OCI-LY7 (cell line): Measurements from ENCODE around the gene CFAP100. TPM values are rescaled to one million over a fixed set of nuclear protein-coding genes. Genes with fewer than 3 reads are reported as not detected.

Experiments used
- BruUV-seq: library from RNA; stranded (reverse); fragments of 400-500 nt; replicated peaks from 2 replicates; lab custom pipeline; 2021; lab: Mats Ljungman, UMichigan
- CTCF ChIA-PET: fragments of 300-600 bp; sonication (Branson Sonifier 250); formaldehyde crosslinking; loops from one replicate; lab custom pipeline; 2022; ENCODE audit warnings: antibody characterized with exemption; ENCODE audit not compliant: unreplicated experiment; lab: Charles Lee
- POLR2A ChIA-PET: fragments of 300-600 bp; sonication (Branson Sonifier 250); formaldehyde crosslinking; loops from one replicate; lab custom pipeline; 2022; ENCODE audit warnings: antibody characterized with exemption; lab: Charles Lee
- DNase-seq: peaks from one replicate; pipeline ENCODE4 v3.0.0-alpha.2; 2015; ENCODE audit warnings: low spot score
- H2AFZ ChIP-seq: fragments of 200-600 bp; sonication (generic), shearing (Covaris generic); 2 replicates; pipeline ENCODE4 v1.6.1; 2014; ENCODE audit warnings: mild to moderate bottlenecking, antibody characterized with exemption, low read length, moderate library complexity
- H3K27ac ChIP-seq: fragments of 200-600 bp; sonication (generic); 2 replicates; pipeline ENCODE4 v1.5.1; 2014; ENCODE audit warnings: mixed run types, low read depth, mild to moderate bottlenecking, moderate library complexity, low read length, inconsistent platforms; ENCODE audit not compliant: poor library complexity, severe bottlenecking
- H3K36me3 ChIP-seq: fragments of 200-600 bp; sonication (generic); 2 replicates; pipeline ENCODE4 v1.6.1; 2014; ENCODE audit warnings: mild to moderate bottlenecking, antibody characterized with exemption, low read length, moderate library complexity, mixed read lengths; ENCODE audit not compliant: insufficient read depth
- H3K4me1 ChIP-seq: fragments of 200-600 bp; sonication (generic); 2 replicates; pipeline ENCODE4 v1.5.1; 2014; ENCODE audit warnings: mild to moderate bottlenecking, low read length; ENCODE audit not compliant: insufficient read depth, poor library complexity, severe bottlenecking
- H3K4me2 ChIP-seq: fragments of 200-600 bp; sonication (generic); 2 replicates; pipeline ENCODE4 v1.6.1; 2014; ENCODE audit warnings: mild to moderate bottlenecking, low read length
- H3K4me3 ChIP-seq: fragments of 200-600 bp; sonication (generic); 2 replicates; pipeline ENCODE4 v1.5.1; 2014; ENCODE audit warnings: mild to moderate bottlenecking, low read depth, low read length; ENCODE audit not compliant: poor library complexity, severe bottlenecking
- H3K79me2 ChIP-seq: fragments of 200-600 bp; sonication (generic); 2 replicates; pipeline ENCODE4 v1.6.1; 2016; ENCODE audit warnings: low read depth, mild to moderate bottlenecking, low read length, moderate library complexity, mixed read lengths; ENCODE audit not compliant: insufficient read depth
- H3K9me2 ChIP-seq: fragments of 200-600 bp; sonication (generic); 2 replicates; pipeline ENCODE4 v1.6.1; 2016; ENCODE audit warnings: mild to moderate bottlenecking, low read length, mixed read lengths; ENCODE audit not compliant: insufficient read depth
- H3K9me3 ChIP-seq: fragments of 200-600 bp; sonication (generic); 2 replicates; pipeline ENCODE4 v1.6.1; 2014; ENCODE audit warnings: mild to moderate bottlenecking, mixed run types, low read length, mixed read lengths
- H4K20me1 ChIP-seq: fragments of 200-600 bp; sonication (generic); 2 replicates; pipeline ENCODE4 v1.6.1; 2014; ENCODE audit warnings: mild to moderate bottlenecking, antibody characterized with exemption, low read length, moderate library complexity, mixed read lengths; ENCODE audit not compliant: insufficient read depth
- CTCF ChIP-seq: fragments of 200-600 bp; sonication (generic); conservative IDR thresholded peaks from 2 replicates; pipeline ENCODE4 v1.5.1; 2014; ENCODE audit warnings: mild to moderate bottlenecking, antibody characterized with exemption, low read length, moderate library complexity, mixed read lengths
- EZH2phosphoT487 ChIP-seq: fragments of 200-600 bp; sonication (generic); IDR thresholded peaks from 2 replicates; pipeline ENCODE4 v1.6.1; 2018; ENCODE audit warnings: low read depth, borderline replicate concordance, mild to moderate bottlenecking, mixed run types, antibody characterized with exemption, low read length, moderate library complexity, mixed read lengths
- intact Hi-C: fragments of 100-400 bp; cut with micrococcal nuclease; formaldehyde crosslinking; loops from one replicate; pipeline ENCODE4 v1.10.0; 2022; ENCODE audit not compliant: unreplicated experiment
- total RNA-seq, 2 experiments: library from RNA; depleted of rRNA in 1 of 2; stranded (reverse); fragments of >200 nt in 1 of 2; shearing (Covaris generic) in 1 of 2; gene quantifications; 2 replicates each; pipeline ENCODE4 v1.2.3, GENCODE V29; 2014 to 2022

The CFAP100 gene
- total RNA-seq, 2 experiments from 2014 or later, result not detected

- H3K36me3 ChIP-seq, result no peaks in the 10 kb centered on the region
- intact Hi-C loops, result no loop called here
- no peak for TF ChIP-seq CTCF
- no peak for TF ChIP-seq EZH2phosphoT487
- no peaks in the 10 kb centered on the region for H3K9me2 ChIP-seq
- H3K4me1 ChIP-seq, result no peaks in the 10 kb centered on the region
- no peak overlapping the region for H3K4me3 ChIP-seq
- H3K4me2 ChIP-seq, result no peak overlapping the region
- H3K9me3 ChIP-seq, result no peaks in the 10 kb centered on the region
- ChIA-PET POLR2A (no interaction called here), CTCF (no interaction called here)
- BruUV-seq, result no TSS peak
- H2AFZ ChIP-seq, result no peak overlapping the region
- DNase-seq, result no peak
- no peaks in the 10 kb centered on the region for H4K20me1 ChIP-seq
- H3K79me2 ChIP-seq, result no peaks in the 10 kb centered on the region
- no peak overlapping the region for H3K27ac ChIP-seq
Measured at GRCh38 chr3:126412841-126413692, 18.4 kb downstream of the CFAP100 start.

- H3K4me3 ChIP-seq, result no peak overlapping the region
- TF ChIP-seq EZH2phosphoT487 (no peak), CTCF (no peak)
- intact Hi-C loops, result no loop called here
- no peaks in the 10 kb centered on the region for H3K4me1 ChIP-seq
- no peak overlapping the region for H3K27ac ChIP-seq
- no peaks in the 10 kb centered on the region for H4K20me1 ChIP-seq
- H3K36me3 ChIP-seq, result no peaks in the 10 kb centered on the region
- no peaks in the 10 kb centered on the region for H3K9me3 ChIP-seq
- no peaks in the 10 kb centered on the region for H3K79me2 ChIP-seq
- CTCF ChIA-PET, result no interaction called here
- POLR2A ChIA-PET, result no interaction called here
- DNase-seq, result no peak
- H3K9me2 ChIP-seq, result no peaks in the 10 kb centered on the region
- H3K4me2 ChIP-seq, result no peak overlapping the region
- H2AFZ ChIP-seq, result no peak overlapping the region
- BruUV-seq, result no TSS peak
Measured at GRCh38 chr3:126413693-126414080, 19.0 kb downstream of the CFAP100 start.

- no peaks in the 10 kb centered on the region for H3K9me3 ChIP-seq
- no TSS peak for BruUV-seq
- TF ChIP-seq EZH2phosphoT487 (no peak), CTCF (no peak)
- no peaks in the 10 kb centered on the region for H3K4me1 ChIP-seq
- H3K27ac ChIP-seq, result no peak overlapping the region
- POLR2A ChIA-PET, result no interaction called here
- no peak overlapping the region for H2AFZ ChIP-seq
- no peak overlapping the region for H3K4me2 ChIP-seq
- H4K20me1 ChIP-seq, result no peaks in the 10 kb centered on the region
- intact Hi-C loops, result no loop called here
- no peaks in the 10 kb centered on the region for H3K9me2 ChIP-seq
- CTCF ChIA-PET, result no interaction called here
- DNase-seq, result no peak
- no peaks in the 10 kb centered on the region for H3K36me3 ChIP-seq
- H3K79me2 ChIP-seq, result no peaks in the 10 kb centered on the region
- no peak overlapping the region for H3K4me3 ChIP-seq
Measured at GRCh38 chr3:126414406-126414805, 19.7 kb downstream of the CFAP100 start.
